ENCODE data around the gene CMTM8.

CMTM8 gene

GRCh38 chr3:32359766-32360492 is 121.4 kb downstream of the CMTM8 start:
- ATAC-seq: no peak
- TF ChIP-seq, protein P1, sequence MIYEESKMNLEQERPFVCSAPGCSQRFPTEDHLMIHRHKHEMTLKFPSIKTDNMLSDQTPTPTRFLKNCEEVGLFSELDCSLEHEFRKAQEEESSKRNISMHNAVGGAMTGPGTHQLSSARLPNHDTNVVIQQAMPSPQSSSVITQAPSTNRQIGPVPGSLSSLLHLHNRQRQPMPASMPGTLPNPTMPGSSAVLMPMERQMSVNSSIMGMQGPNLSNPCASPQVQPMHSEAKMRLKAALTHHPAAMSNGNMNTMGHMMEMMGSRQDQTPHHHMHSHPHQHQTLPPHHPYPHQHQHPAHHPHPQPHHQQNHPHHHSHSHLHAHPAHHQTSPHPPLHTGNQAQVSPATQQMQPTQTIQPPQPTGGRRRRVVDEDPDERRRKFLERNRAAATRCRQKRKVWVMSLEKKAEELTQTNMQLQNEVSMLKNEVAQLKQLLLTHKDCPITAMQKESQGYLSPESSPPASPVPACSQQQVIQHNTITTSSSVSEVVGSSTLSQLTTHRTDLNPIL (CRISPR knock-in tag; IDR thresholded peaks at IDR 0.05; ENCODE audit: low read depth): no peak
- TF ChIP-seq OSR1 (CRISPR knock-in tag; IDR thresholded peaks at IDR 0.05) (no peak), PPARA (CRISPR knock-in tag; IDR thresholded peaks at IDR 0.05; ENCODE audit: borderline replicate concordance) (no peak), ESRRG (CRISPR knock-in tag; IDR thresholded peaks at IDR 0.05) (no peak), ZFP30 (CRISPR knock-in tag; IDR thresholded peaks at IDR 0.05) (no peak), BACH2 (CRISPR knock-in tag; IDR thresholded peaks at IDR 0.05; ENCODE audit: borderline replicate concordance) (no peak), PATZ1 (CRISPR knock-in tag; IDR thresholded peaks at IDR 0.05; ENCODE audit: borderline replicate concordance) (no peak), ISL1 (CRISPR knock-in tag; IDR thresholded peaks at IDR 0.05) (no peak)
- TF ChIP-seq, protein P2, sequence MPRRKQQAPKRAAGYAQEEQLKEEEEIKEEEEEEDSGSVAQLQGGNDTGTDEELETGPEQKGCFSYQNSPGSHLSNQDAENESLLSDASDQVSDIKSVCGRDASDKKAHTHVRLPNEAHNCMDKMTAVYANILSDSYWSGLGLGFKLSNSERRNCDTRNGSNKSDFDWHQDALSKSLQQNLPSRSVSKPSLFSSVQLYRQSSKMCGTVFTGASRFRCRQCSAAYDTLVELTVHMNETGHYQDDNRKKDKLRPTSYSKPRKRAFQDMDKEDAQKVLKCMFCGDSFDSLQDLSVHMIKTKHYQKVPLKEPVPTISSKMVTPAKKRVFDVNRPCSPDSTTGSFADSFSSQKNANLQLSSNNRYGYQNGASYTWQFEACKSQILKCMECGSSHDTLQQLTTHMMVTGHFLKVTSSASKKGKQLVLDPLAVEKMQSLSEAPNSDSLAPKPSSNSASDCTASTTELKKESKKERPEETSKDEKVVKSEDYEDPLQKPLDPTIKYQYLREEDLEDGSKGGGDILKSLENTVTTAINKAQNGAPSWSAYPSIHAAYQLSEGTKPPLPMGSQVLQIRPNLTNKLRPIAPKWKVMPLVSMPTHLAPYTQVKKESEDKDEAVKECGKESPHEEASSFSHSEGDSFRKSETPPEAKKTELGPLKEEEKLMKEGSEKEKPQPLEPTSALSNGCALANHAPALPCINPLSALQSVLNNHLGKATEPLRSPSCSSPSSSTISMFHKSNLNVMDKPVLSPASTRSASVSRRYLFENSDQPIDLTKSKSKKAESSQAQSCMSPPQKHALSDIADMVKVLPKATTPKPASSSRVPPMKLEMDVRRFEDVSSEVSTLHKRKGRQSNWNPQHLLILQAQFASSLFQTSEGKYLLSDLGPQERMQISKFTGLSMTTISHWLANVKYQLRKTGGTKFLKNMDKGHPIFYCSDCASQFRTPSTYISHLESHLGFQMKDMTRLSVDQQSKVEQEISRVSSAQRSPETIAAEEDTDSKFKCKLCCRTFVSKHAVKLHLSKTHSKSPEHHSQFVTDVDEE (CRISPR knock-in tag; IDR thresholded peaks at IDR 0.05): no peak

GRCh38 chr3:32360493-32360827 is 122.0 kb downstream of the CMTM8 start:
- ATAC-seq: no peak
- TF ChIP-seq GLIS3 (CRISPR knock-in tag; IDR thresholded peaks at IDR 0.05) (no peak), TCF4 (CRISPR knock-in tag; IDR thresholded peaks at IDR 0.05; ENCODE audit: borderline replicate concordance) (no peak), ZC3H10 (CRISPR knock-in tag; IDR thresholded peaks at IDR 0.05) (no peak), TOX (CRISPR knock-in tag; IDR thresholded peaks at IDR 0.05; ENCODE audit: borderline replicate concordance) (no peak), ZNF565 (CRISPR knock-in tag; conservative IDR thresholded peaks at IDR 0.05; ENCODE audit: low read depth) (no peak), CSRNP3 (CRISPR knock-in tag; IDR thresholded peaks at IDR 0.05) (no peak), ISL1 (CRISPR knock-in tag; IDR thresholded peaks at IDR 0.05) (no peak), ZNF8 (CRISPR knock-in tag; IDR thresholded peaks at IDR 0.05) (no peak), ARNTL (CRISPR knock-in tag; IDR thresholded peaks at IDR 0.05; ENCODE audit: borderline replicate concordance, low read depth) (no peak), ZNF70 (CRISPR knock-in tag; IDR thresholded peaks at IDR 0.05) (no peak), PATZ1 (CRISPR knock-in tag; IDR thresholded peaks at IDR 0.05; ENCODE audit: borderline replicate concordance) (no peak), PPARA (CRISPR knock-in tag; IDR thresholded peaks at IDR 0.05; ENCODE audit: borderline replicate concordance) (no peak), CSDC2 (CRISPR knock-in tag; IDR thresholded peaks at IDR 0.05) (no peak), ZFP30 (CRISPR knock-in tag; IDR thresholded peaks at IDR 0.05) (no peak), SNAI2 (CRISPR knock-in tag; IDR thresholded peaks at IDR 0.05) (no peak), BACH2 (CRISPR knock-in tag; IDR thresholded peaks at IDR 0.05; ENCODE audit: borderline replicate concordance) (no peak), ZFP3 (CRISPR knock-in tag; IDR thresholded peaks at IDR 0.05) (no peak)
- TF ChIP-seq, protein P2 (CRISPR knock-in tag; IDR thresholded peaks at IDR 0.05): no peak
- TF ChIP-seq, protein P1 (CRISPR knock-in tag; IDR thresholded peaks at IDR 0.05; ENCODE audit: low read depth): no peak

Measured in SK-N-SH treated with all-trans-retinoic acid at 6 μM for 48 hours (cell line).